Epithelial cell of alveolus of lung (primary cell): ENCODE measurements around the gene CXADR. TPM values are rescaled to one million over a fixed set of nuclear protein-coding genes. Genes with fewer than 3 reads are reported as not detected.

Experiments used
- total RNA-seq: library from RNA; depleted of rRNA; stranded (reverse); fragments of >200 nt; gene quantifications from 2 replicates; pipeline ENCODE4 v1.2.1, GENCODE V29; 2015

The CXADR gene
- 7.1 and 9.6 TPM in 2 replicates for total RNA-seq

DNA sequence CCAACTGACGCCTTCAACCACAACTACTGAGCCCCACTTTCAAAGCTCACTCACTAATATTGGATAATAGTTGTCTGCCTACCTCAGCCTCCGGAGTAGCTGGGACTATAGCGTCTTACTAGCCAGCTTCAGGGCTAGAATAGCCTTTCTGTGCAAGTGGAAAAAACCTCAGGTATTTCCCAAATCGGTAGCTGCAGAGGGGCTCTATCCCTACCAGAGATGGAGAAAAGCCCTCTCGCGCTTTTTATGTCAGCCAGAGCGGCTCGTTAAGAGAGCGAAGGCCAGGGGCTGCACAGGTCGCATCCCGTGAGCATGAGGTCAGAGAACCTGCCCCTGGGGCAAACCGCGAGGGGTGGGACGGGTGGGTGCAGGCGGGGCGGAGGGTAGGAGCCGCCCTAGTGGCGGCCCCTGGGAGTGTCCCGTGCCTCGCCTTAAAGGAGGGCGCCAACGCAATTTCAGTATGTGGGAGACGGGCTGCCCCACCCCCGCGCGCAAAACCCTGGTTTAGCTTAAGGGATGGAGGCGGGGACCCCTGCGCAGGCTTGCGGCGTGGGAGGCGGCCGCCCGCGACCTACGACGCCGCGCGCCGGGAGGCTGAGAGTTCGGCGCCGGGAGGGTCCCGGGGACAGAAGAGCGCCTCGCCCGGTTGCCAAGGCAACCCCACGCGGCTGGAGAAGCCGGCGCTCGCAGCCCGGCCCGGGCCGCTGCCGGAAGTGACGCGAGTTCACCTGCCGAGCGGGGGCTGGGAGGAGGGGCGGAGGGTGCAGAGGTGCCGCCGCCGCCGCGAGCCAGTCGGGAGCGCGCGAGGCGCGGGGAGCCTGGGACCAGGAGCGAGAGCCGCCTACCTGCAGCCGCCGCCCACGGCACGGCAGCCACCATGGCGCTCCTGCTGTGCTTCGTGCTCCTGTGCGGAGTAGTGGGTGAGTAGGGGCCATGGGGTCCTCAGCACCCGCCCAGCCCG, at the start of gene CXADR:
TSS of gene CXADR (plus strand) at position 791 of the 961 bp plus-strand sequence. CDS start at position 878, 87 bp downstream.

DNA sequence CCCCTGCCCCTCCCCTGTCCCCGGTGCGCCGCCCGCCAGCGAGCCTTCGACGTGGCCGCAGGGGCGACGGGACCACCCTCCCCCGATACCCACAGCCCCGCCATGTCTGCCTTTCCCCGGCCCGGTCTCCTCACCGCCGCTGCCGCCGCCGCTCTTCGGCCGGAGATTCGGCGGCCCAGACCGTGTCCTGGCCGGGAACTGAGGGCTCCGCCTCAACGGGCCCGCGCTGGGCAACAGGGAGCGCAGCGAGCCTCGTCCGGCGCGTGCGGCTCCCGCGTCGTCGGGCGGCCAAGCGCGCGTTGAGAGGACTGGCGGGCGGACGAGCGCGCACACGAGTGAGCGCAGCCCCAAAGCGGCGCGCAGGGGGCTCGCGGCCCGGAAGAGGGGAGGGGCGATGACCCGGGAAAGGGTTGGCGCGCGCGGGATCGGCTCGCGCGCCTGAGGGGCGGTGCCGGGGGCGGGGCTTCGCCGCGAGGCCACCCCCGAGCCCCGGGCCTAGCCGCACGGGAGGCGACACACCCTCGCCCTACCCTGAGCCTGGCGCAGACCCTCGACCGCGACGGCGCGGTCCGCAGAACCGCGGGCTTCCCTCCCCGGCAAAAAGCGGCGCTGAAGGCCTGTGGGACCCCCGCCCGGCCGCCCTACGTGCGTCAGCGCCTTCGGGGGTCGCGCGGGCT, 99.9 kb downstream of the CXADR start, which contains the start of gene BTG3:
TSS of gene BTG3 (minus strand) at position 337 of the 677 bp plus-strand sequence. CDS start 3,757 bp downstream, outside the sequence.

Other genes starting within 250 kb of the CXADR start
- gene BTG3, start 99.9 kb downstream of the CXADR start, total RNA-seq, result 36.0 and 53.7 TPM in 2 replicates